Measurements from ENCODE around the gene NOTCH2NLA.
"Not testable (repeated sequence)": the region's sequence is repeated elsewhere in the genome, so short reads cannot be mapped to it uniquely, and the experiment has no call there.

The NOTCH2NLA gene

DNA sequence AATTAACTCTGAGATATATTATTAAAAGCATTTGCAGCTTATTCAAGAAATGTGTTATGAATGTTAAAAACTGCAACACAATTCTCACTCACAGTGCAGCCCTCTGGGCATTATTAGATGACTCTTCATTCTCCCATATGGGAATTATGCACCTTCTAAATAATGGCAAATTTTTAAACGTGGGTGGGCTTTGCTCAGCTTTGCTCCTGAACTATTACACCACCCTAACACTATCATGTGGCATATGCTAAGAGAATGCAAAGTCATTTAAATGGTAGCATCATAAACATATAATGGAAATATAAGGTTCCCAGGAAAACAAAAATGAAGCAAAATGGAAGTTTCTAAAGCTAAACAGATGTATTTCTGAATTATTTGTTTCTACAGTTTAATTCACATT is 61.5 kb downstream of the NOTCH2NLA start:
- FAIRE-seq: not testable (repeated sequence)

DNA sequence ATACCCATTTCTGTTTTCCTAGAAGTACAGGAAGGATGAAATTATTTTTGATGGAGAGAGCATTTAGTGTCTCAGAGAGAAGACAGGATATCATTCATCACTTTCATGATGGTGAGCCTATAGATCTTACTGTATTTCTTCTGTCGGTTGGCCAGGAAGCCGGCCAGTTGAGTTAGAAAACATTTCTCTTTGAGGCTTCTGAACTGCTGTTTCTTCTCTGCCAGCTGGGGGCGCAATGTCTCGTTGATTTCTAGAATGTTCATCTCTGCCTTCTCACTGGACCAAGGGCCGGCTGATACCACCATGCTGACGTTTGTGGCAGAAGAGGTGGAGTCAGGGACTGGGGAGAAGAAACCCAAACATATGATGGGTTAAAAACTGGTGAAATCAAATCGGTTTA is 84.4 kb downstream of the NOTCH2NLA start, which contains the start of gene NBPF10:
Gene NBPF10, minus strand, starts transcription at position 340 of the 400 bp plus-strand sequence. Its CDS starts 35 bp downstream, at position 305.
- FAIRE-seq: not testable (repeated sequence)

Measured in A204.1 (cell line).